DMS53 (cell line): ENCODE data around the gene ZNF511.

Experiments used
- DNase-seq: peaks from one replicate; lab custom pipeline; 2025; lab: John Stamatoyannopoulos, UW

The ZNF511 gene

DNA sequence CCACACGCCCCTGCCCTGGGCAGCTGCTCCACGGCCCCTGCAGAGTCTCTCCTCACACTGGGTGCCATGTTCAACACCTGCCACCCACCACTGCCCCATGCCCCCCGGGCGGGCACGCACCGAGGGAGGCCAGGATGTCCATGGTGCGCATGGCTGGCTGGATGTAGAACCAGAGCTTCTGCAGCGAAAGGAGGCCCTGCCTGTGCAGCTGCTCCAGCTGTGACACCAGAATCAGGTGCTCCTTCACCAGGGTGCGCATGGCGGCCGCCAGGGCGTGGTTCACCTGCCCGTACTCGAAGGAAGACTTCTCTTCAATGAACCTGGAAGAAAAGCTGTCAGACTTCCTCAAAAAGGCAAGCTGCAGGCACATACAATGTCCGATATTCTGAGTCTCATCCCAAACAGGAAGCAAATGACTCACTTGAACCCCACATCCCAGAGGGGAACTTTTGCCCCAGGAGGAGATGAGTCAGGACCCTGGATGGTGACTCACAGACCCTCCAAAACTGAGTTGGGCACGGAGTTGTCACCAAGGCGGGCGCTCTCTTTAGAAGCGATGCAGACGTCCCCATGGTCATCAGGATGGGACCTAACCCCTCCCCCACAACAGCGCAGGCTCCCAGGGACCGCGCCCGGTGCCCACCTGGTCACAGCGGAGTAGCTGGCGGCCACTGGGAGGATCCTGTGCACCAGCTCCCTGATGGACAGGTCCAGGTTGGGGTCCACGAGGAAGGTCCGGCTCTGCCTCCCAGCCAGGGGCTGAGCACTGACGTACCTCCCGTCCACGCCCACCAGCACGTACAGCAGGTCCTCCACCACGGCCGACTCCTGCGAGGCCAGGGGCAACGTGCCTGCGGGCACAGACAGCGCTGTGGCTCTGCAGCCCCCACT lies 15.6 kb upstream of the ZNF511 start:
- DNase-seq: no peak

DNA sequence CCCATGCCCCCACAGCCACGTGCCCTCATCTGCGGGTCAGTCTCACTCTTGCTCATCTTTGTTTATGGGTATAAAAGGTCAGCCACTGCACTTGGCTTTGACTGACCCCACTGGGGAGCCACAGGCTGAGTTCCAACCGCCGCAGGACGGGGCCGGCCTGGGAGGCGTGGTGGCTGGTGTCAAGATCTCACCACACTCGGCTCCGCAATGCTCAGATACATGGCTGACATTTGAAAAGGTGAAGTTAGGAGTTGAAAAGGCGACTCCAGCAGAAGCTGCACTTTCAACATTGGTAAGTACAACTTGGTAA lies 14.9 kb upstream of the ZNF511 start:
- DNase-seq: no peak

DNA sequence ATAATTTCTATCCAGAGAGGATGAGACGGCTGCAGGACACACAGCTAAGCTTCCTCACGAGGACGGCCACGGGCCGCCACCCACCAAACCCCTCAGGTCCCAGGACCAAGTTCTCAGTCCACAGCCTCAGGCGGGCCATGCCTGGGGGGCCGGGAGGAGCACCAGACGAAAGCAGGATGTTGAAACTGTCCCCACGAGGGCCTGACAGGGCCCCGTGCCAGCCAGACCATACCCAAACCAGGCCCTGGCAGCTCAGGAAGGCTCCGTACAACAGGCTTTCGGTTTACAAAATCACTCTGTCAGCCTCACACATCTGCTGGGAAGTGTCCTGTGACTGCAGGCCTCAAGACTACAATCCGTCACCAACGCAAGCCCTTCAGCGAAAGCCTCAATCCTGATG lies 14.5 kb upstream of the ZNF511 start:
- DNase-seq: no peak

DNA sequence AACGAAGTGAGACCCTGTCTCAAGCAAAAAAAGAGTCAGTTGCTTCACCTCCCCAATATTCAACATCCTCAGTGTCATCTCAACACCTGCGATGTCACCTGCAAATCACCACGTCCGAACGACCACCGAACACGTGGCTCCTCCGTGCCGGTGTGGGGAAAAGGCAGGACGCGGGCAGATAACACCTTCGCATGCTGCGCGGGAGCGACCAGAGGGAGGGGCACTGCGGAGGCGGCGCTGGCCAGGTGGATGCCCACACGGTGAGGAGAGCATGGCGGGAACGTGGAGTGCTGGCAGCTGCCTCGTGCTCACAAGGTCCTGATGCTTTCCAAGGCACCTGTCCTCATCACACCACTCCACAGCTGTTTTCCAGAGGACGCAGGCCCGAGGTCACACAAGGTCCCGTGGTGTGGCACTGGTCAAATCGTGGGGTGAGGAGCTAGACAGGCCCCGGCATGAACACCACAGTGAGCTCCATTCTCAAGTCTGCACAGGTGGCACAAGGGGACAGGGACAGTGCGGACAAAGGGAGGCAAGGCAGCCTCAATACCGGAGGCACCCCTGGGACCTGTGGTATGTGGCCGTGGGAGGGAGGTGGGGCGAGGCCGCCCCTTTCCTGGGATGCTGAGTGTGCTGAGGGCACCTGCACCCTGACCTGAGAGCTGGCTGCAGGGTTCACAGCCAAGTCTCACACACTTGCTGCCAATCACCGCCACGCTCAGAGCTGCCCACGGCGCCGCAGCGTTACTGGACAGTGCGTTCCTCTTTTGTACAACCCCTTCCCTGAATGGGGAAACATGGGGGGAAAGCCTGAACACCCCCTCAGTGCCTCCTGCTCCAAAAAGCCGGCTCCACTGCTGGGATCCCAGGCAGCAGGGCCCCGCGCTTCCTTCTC lies 13.0 kb upstream of the ZNF511 start:
- DNase-seq: no peak

DNA sequence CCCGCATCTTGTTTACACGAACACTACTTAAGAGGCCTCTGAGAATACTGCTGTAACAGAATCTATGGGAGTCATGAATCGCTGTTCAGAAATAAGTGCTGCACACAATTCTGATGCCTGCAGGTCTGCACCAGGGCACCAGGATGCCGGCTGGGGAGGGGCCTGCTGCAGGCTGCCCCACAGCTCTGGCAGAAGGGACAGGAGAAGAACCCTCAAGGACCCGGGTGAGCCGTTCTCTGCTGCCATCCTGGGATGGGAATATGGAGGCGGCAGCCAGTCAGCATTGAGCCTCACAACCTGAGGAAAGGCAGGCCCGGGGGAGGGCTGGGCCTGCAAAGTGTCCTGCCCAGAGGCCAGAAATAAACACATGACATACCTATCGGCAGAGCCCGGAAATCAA lies 11.2 kb upstream of the ZNF511 start:
- DNase-seq: no peak

DNA sequence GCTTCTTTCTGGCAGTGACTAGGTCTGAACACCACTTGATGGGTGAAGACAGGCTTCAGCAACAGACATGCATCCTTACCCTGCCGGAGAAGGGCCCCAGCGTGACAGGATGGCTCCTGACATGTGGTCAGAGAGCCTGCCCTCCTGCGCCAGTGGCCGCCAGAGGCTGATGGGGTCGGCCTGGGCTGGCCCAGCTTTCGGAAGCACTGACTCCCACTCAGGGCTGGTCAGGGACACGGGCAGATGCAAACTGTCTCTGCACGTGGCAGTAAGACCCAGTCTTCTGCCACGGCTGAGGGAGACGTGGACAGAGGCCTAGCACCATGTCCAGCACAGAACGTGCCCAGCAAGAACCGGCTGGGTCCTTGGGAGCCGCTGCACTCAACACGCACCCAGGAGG lies 10.2 kb upstream of the ZNF511 start:
- DNase-seq: no peak

DNA sequence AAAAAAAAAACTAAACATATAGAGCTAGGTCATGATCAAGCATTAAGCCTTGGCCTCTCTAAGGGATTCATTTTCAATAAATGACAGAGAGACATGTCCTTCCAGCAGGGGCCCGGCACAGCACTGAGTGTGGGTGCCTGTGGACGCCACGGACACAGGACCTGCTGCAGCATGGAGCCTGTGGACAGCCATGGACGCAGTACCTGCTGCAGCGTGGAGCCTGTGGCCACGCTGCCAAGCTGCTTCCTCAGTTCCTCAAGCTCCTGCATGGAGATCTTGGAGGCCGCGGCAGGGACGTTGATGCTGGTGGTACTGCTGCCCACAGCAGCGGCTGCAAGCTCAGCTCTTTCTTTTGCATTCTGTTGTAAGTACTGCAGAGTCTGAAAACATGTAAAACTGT lies 9.5 kb upstream of the ZNF511 start:
- DNase-seq: no peak

DNA sequence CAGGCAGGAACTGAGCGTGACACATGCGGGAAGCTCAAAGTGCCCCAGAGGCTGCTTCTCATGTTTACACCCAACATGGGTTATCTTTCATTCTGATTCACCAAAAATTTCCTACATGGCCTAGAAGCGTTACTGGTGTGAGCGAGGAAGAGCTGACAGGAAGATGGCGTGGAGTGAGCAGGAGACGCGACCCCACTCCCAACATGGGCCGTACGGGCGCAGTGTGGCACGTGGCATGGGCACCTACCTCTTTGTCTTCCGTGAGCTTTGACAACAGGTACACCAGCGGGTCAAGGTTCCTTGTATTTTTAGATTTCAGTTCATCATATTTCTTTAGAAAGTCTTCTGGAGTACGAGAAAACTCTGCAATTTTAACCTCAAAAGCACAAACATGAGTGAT lies 9.0 kb upstream of the ZNF511 start:
- DNase-seq: no peak

DNA sequence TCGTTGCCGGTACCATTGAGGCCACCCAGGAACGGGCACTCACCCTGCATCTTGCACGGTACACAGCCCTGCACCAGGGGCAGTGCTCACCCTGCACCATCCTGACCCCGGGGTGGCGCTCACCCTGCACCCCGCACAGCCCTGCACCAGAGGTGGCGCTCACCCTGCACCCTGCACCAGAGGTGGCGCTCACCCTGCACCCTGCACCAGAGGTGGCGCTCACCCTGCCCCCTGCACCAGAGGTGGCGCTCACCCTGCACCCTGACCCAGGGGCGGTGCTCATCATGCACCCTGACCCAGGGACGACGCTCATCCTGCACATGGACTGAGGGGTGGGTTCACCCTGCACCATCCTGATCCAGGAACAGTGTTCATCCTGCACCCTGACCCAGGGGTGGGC lies 6.5 kb upstream of the ZNF511 start:
- DNase-seq: no peak

DNA sequence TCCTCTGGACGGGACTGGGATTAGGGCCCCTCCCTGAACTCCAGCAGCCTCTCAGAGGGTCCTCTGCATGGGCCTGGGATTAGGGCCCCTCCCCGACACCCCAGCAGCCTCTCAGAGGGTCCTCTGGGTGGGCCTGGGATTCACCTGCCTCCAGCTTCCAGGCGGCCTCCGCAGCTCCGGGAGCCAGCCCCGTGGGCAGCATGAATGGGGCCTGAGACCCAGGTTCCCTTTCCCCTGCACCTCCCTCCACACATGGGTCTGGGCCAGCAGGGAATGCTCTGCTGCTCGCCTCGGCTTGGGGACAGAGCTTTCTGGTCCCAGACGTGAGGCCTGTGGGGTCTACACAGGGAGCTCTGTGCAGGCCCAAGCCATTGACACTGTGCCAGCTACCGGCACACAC lies 5.5 kb upstream of the ZNF511 start:
- no peak for DNase-seq

DNA sequence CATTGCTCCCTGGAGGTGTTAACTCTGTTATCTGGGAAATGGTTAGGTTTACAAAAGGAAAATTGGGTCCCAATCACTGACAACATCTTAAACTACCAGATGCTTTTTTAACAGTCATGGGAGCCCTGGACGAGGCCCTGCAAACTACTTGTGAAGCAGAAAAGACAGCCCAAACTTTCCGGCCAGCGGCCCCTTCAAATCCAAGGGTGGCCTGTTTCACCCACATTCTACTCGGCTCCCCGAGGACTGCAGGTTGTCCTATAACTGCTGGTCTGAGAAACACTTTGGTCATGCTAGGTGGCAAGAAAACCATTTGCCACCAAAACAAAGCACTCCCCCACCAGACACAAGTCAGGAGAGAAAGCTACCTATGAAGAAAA lies 2.6 kb upstream of the ZNF511 start:
- no peak for DNase-seq

DNA sequence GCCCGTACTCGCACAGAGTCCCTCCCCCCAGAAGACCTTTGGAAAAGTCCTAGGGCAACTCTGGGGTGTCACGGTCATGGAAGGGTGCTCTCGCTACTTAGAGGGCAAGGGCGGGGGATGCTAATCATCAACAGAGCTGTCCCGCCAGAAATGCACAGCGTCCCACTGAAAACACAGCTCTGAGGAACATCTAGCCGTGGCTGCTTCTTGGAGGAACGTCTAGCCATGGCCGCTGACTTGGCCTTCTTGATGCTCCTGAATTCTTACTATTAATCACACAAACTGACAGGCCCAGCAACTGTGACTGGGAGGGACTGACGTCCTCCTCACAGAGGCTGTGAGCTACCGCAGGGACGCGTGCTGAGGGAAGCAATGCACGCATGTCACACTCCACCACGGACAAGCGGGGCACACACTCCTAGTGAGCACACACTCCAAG lies 1.8 kb upstream of the ZNF511 start:
- DNase-seq: no peak

DNA sequence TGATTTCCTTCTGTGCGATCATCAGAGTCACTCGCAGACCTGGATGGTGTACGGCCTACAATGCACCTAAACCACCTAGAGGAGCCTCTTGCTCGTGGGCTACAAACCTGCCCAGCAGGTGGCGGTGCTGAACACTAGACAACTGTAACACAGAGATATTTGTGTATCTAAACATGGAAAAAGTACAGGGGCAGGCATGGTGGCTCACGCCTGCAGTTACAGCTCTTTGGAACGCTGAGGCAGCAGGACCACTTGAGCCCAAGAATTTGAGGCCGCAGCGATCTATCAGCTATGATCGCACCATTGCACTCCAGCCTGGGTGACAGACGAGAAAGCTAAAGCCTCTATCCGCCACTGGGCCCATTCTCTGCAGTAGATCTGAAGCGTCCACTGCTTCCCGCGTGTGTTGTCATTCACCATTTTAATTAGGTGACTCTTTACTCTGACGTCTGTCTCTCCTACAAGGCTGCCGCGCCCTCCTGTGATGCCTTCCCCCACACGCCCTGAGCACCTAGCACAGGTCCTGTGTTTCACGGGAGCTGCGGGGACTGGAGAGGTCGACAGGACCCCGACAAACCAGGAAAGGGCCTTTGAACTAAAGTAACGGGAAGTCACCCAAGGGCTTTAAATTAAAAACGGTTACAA lies 816 bp upstream of the ZNF511 start:
- peak; percentile 95 for DNase-seq

DNA sequence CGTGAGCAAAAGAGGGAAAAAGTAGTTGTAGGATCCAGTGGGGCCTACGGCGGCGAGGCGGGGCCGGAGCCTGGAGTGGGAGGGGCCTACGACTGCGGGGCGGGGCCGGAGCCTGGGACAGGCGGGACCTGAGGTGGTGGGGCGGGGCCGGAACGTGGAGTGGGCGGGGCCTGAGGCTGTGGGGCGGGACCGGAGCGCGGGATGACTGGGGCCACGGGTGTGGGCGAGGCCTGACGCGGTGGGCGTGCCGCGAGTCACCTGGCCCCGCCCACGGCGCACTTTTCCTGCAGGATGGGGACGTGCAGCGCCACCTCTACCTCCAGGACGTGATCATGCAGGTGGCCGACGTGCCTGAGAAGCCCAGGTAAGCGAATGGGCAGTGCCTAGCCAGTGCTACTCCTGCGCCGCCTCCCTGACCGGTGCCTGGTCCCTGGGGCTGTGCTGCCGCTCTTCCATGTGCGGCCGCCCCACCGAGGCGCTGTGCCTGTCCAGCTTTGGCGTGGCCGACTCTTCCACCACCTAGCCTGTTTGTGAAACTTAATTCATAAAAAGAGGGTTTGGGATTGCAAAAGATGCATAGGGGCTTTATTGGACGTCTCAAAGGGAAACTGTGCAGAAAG lies 496 bp downstream of the ZNF511 start:
- DNase-seq: peak; percentile 96

DNA sequence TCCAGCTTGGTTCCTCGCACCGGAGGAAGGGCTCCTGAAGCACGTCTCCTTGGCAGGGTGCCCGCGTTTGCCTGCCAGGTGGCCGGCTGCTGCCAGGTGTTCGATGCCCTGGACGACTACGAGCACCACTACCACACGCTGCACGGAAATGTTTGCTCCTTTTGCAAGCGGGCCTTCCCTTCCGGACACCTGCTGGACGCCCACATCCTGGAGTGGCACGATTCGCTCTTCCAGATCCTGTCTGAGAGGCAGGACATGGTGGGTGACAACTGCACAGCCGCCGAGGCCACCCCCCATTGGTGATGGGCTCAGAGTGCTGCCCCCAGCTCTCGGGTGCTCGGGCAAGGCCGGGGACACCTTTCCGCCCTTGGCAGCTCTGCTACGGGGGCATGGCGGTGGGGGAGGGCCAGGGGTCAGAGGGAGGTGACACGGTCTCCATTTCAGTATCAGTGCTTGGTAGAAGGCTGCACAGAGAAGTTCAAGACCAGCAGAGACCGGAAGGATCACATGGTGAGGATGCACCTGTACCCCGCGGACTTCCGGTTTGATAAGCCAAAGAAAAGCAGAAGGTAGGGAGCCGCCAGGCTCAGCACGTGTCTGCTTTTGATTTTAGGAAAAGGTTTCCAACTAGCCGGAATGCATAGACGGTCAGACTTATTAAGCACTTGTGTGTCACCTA lies 1.1 kb downstream of the ZNF511 start:
- peak; percentile 97 for DNase-seq

DNA sequence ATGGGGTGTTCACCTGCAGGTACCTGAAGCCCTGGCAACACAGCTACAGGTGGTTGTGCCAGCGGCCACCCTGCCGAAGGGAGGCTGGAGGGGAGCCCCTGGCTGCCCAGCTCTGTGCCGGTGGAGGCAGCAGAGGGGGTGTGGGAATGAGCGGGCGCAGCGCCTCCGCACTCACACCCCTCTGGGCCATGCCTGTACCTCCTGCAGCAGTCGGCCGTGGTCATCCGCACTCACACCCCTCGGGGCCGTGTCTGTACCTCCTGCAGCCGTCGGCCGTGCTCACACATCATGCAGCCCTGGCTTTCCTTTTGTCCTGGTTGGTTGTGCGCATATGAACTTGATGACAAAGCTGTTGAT lies 1.7 kb downstream of the ZNF511 start:
- DNase-seq: peak; percentile 62

DNA sequence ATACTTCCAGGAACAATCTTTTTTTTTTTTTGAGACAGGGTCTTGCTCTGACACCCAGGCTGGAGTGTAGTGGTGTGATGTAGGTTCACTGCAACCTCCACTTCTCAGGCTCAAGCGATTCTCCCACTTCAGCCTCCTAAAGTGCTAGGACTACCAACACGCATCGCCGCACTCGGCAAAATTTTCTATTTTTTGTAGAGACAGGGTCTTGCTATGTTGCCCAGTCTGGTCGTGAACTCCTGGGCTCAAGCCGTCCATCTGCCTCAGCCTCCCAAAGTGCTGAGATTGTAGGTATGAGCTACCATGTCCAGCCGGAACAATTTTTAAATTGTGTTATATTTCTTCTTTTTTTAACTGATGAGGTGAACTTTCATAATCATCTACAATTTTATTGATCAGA lies 2.1 kb downstream of the ZNF511 start:
- no peak for DNase-seq

DNA sequence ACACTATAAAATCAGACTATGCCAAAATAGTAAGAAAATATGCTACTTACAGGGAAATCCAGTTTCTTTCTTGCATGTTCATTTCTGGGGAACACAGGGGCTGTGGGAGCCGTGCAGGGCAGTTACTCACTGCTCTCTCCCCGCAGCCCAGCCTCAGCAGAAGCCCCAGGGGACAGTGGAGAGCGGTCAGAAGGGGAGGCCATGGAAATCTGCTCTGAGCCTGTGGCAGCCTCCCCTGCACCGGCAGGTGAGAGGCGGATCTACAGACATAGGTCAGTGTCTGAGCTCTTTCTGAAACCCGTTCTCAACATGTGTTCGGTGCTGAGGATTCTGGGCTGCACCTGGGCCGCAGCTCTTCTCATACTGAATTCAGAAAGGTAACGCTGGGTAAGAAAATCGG lies 2.9 kb downstream of the ZNF511 start:
- no peak for DNase-seq

DNA sequence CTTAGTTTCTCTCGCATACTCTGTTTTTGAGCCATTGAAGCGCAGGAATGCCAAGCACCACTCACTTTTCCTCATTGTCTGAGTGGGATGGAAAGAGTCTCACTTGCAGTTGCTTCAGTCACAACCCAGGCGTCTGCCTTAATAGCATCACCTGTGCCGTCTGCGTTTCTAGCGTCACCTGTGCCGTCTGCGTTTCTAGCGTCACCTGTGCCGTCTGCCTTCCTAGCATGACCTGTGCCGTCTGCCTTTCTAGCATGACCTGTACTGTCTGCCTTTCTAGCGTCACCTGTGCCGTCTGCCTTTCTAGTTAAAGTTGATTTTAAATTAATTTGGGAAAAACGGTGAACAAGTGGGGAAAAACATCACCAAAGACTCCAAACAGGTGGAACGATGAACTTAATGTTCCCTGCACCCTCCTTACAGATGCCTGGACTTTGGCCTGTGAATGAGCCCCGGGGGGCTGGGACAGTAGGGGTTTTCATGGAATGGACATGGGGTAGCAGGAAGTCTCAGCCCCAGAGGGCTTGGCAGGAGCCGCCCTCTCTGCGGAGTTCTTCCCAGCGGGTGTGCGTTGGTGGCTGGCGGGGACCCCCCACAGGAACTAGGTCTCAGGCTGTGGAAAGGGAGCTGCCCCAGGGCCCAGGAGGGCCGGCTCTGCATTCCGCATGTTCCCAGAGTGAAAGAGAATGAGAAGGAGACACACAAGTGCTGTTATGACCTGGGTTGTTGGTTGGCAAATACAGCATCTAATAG lies 3.5 kb downstream of the ZNF511 start:
- DNase-seq: no peak

DNA sequence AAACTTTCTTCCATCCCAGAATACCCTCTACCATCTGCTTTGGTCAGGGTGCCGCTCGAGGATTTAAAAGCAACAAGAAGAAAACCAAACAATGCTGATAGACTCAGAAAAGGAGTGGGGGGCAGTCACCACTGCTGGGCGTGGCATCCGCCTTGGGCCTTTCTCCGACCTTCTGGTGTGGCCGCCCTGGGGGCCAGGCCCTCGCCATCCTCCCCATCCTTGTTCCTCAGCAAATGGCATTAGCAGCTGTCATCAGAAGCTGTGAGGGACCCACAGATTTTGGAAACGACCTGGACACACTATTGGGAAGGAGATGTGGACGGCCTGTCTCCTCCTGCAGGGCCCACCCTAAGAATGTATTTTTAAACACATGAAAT lies 4.0 kb downstream of the ZNF511 start:
- no peak for DNase-seq

DNA sequence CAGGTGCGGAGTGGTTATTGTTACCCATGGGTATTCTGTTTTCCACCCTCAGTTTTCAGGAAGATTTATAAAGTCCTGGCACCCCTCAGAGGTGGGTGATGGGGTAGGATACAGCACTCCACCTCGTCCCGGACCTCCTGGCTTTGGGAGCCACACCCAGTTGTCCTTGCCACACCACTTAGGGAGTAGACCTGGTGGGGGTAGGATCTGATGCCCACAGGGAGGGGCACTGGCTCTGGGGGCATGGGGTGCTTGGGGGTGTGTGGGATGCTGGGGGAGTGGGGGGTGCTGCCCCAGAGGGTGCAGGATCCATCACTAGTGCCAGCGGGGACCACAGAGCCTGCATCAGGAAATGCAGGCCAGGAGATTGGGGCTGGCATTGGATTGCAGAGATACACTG lies 4.5 kb downstream of the ZNF511 start:
- DNase-seq: no peak
